GM23338 (cell line): Measurements from ENCODE around the gene SELPLG.

Source experiments
- CREB1 ChIP-seq: fragments of 250-450 bp; sonication (Bioruptor Pico); IDR thresholded peaks from 2 replicates; pipeline ENCODE4 v1.5.0; 2020; ENCODE audit warnings: low read depth, mild to moderate bottlenecking, moderate library complexity
- EZH2 ChIP-seq: fragments of 200-600 bp; sonication (generic); IDR thresholded peaks from one replicate; pipeline ENCODE4 v1.8.0; 2017; ENCODE audit warnings: antibody characterized with exemption, mild to moderate bottlenecking, low read depth; ENCODE audit not compliant: unreplicated experiment
- POLR2AphosphoS5 ChIP-seq: IDR thresholded peaks from 2 replicates; pipeline ENCODE4 v1.6.1; 2016; ENCODE audit warnings: antibody characterized with exemption, low read depth
- STAT1 ChIP-seq: IDR thresholded peaks from one replicate; pipeline ENCODE4 v1.6.1; 2016; ENCODE audit warnings: antibody characterized with exemption; ENCODE audit not compliant: unreplicated experiment
- ZNF331 ChIP-seq: fragments of 250-450 bp; sonication (Bioruptor Pico); IDR thresholded peaks from 2 replicates; pipeline ENCODE4 v1.5.0; 2020; ENCODE audit warnings: low read depth, mild to moderate bottlenecking, moderate library complexity
- TF ChIP-seq, protein P1 (sequence below), 2 experiments: fragments of 200-600 bp in 1 of 2; sonication (generic) in 1 of 2; conservative IDR thresholded peaks; 2 replicates each; pipeline versions ENCODE4 v1.5.1 to v1.6.1; 2016 to 2017; ENCODE audit warnings: antibody characterized with exemption in 2 of 2, low read depth in 2 of 2, mild to moderate bottlenecking in 2 of 2, moderate library complexity in 1 of 2

DNA sequence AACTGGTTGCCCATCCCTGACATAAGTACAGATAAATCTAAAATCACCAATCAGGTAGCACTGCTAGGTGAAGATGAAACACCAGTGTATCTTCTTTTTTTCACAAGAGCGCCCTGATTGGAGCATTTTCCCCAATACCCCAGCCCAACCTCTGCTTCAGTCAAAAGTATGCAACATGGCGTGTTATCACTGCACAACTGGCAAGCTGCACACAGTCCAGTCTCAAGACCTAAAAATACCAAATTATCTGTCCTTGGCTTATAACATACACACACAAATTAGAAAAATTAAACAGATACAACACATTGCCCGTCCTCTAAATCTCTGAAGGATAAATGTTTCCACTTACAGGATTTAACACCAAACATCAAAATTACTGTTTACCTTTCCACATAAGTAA, 20.2 kb upstream of the SELPLG start:
- TF ChIP-seq POLR2AphosphoS5 (no peak), ZNF331 (no peak), CREB1 (CRISPR knock-in tag) (no peak), STAT1 (no peak), EZH2 (no peak)
- TF ChIP-seq, protein P1, sequence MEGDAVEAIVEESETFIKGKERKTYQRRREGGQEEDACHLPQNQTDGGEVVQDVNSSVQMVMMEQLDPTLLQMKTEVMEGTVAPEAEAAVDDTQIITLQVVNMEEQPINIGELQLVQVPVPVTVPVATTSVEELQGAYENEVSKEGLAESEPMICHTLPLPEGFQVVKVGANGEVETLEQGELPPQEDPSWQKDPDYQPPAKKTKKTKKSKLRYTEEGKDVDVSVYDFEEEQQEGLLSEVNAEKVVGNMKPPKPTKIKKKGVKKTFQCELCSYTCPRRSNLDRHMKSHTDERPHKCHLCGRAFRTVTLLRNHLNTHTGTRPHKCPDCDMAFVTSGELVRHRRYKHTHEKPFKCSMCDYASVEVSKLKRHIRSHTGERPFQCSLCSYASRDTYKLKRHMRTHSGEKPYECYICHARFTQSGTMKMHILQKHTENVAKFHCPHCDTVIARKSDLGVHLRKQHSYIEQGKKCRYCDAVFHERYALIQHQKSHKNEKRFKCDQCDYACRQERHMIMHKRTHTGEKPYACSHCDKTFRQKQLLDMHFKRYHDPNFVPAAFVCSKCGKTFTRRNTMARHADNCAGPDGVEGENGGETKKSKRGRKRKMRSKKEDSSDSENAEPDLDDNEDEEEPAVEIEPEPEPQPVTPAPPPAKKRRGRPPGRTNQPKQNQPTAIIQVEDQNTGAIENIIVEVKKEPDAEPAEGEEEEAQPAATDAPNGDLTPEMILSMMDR (conservative IDR thresholded peaks at IDR 0.05; ENCODE audit: low read depth in 2 of 2) = no peak
